HCT116 (cell line): Measurements from ENCODE around the gene DCTN3. TPM values are rescaled to one million over a fixed set of nuclear protein-coding genes. Genes with fewer than 3 reads are reported as not detected.

Experiments
- ATAC-seq: fragments of 200-7000 bp; cut with Tn5 transposase; 2 replicates; pipeline ENCODE4 v1.9.1; 2020; ENCODE audit warnings: mild to moderate bottlenecking, moderate library complexity
- BruUV-seq: library from RNA; stranded (reverse); fragments of 400-500 nt; replicated peaks from 2 replicates; lab custom pipeline; 2021; lab: Mats Ljungman, UMichigan
- CTCF ChIA-PET: fragments of 300-600 bp; sonication (Branson Sonifier 250); formaldehyde crosslinking; loops from one replicate; lab custom pipeline; 2021; ENCODE audit warnings: antibody characterized with exemption; lab: Charles Lee
- POLR2A ChIA-PET: fragments of 300-600, 350-600 bp; sonication (Branson Sonifier 250); formaldehyde crosslinking; loops from one replicate; lab custom pipeline; 2021; ENCODE audit warnings: antibody characterized with exemption; lab: Charles Lee
- RAD21 ChIA-PET, 2 experiments: fragments of 300-600 bp; sonication (Branson Sonifier 250); formaldehyde crosslinking; loops; one replicate each; lab custom pipeline; 2023; ENCODE audit warnings: low total read pairs in 2 of 2; ENCODE audit not compliant: uncharacterized antibody in 2 of 2, unreplicated experiment in 2 of 2, low non-redundant PET in 1 of 2; lab: Charles Lee
- DNase-seq: peaks from one replicate; pipeline ENCODE4 v3.0.0-alpha.2; 2010; ENCODE audit warnings: low read depth, low spot score
- H2AFZ ChIP-seq: fragments of 200-600 bp; shearing (Covaris generic), sonication (generic); 2 replicates; pipeline ENCODE4 v1.6.1; 2017; ENCODE audit warnings: low read depth, mixed run types, mixed read lengths, antibody characterized with exemption, low read length; ENCODE audit not compliant: poor library complexity, severe bottlenecking
- H3K27ac ChIP-seq: 2 replicates; pipeline ENCODE4 v1.5.1; 2012; ENCODE audit warnings: low read depth, low read length
- H3K27me3 ChIP-seq: fragments of 200-600 bp; sonication (generic); 2 replicates; pipeline ENCODE4 v1.6.1; 2016; ENCODE audit warnings: mixed run types, low read length, mixed read lengths; ENCODE audit not compliant: insufficient read depth
- H3K36me3 ChIP-seq, 2 experiments: fragments of 200-500 bp in 1 of 2; fragments of 200-600 bp in 1 of 2; sonication (Bioruptor generic) in 1 of 2; sonication (generic) in 1 of 2; 2 replicates each; pipeline versions ENCODE4 v1.5.1 to v1.6.1; 2014 to 2016; ENCODE audit warnings: low read length in 2 of 2, inconsistent platforms in 1 of 2, mixed read lengths in 1 of 2, mixed run types in 1 of 2; ENCODE audit not compliant: insufficient read depth in 2 of 2, control insufficient read depth in 1 of 2
- H3K4me1 ChIP-seq, 2 experiments: fragments of 200-600 bp in 1 of 2; sonication (generic) in 1 of 2; 2 replicates each; pipeline versions ENCODE4 v1.5.1 to v1.6.1; 2012 to 2017; ENCODE audit warnings: low read length in 2 of 2, inconsistent platforms in 1 of 2, mild to moderate bottlenecking in 1 of 2, mixed read lengths in 1 of 2, mixed run types in 1 of 2, moderate library complexity in 1 of 2; ENCODE audit not compliant: insufficient read depth in 2 of 2, control insufficient read depth in 1 of 2
- H3K4me2 ChIP-seq: fragments of 200-600 bp; sonication (generic); 2 replicates; pipeline ENCODE4 v1.6.1; 2017; ENCODE audit warnings: mixed run types, low read length, mixed read lengths
- H3K4me3 ChIP-seq, 2 experiments: fragments of 200-600 bp in 1 of 2; sonication (generic) in 1 of 2; replicated peaks in 1 of 2; 2 replicates each; pipeline ENCODE4 v1.5.1; 2011 to 2016; ENCODE audit warnings: low read length in 2 of 2, control low read depth in 1 of 2, low read depth in 1 of 2, mild to moderate bottlenecking in 1 of 2, mixed read lengths in 1 of 2, mixed run types in 1 of 2
- H3K79me2 ChIP-seq: fragments of 200-600 bp; sonication (generic); 2 replicates; pipeline ENCODE4 v1.6.1; 2017; ENCODE audit warnings: mild to moderate bottlenecking, mixed run types, low read length, moderate library complexity, mixed read lengths; ENCODE audit not compliant: insufficient read depth
- H3K9ac ChIP-seq: fragments of 200-600 bp; sonication (generic); 2 replicates; pipeline ENCODE4 v1.6.1; 2016; ENCODE audit warnings: low read length, mixed read lengths
- H3K9me2 ChIP-seq: fragments of 200-600 bp; sonication (generic), shearing (Covaris generic); 2 replicates; pipeline ENCODE4 v1.6.1; 2017; ENCODE audit warnings: mixed run types, mild to moderate bottlenecking, moderate library complexity; ENCODE audit not compliant: insufficient read depth
- H3K9me3 ChIP-seq, 2 experiments: fragments of 200-500 bp in 1 of 2; fragments of 200-600 bp in 1 of 2; sonication (Bioruptor generic) in 1 of 2; sonication (generic) in 1 of 2; 2 replicates each; pipeline ENCODE4 v1.6.1; 2014 to 2017; ENCODE audit warnings: low read length in 2 of 2, mixed read lengths in 2 of 2, inconsistent platforms in 1 of 2, low read depth in 1 of 2, mild to moderate bottlenecking in 1 of 2, mixed run types in 1 of 2, moderate library complexity in 1 of 2; ENCODE audit not compliant: control insufficient read depth in 1 of 2, insufficient read depth in 1 of 2
- H4K20me1 ChIP-seq: fragments of 200-600 bp; sonication (generic), shearing (Covaris generic); 2 replicates; pipeline ENCODE4 v1.6.1; 2017; ENCODE audit warnings: mixed run types, mild to moderate bottlenecking, moderate library complexity; ENCODE audit not compliant: insufficient read depth
- CTCF ChIP-seq, 3 experiments: fragments of 200-600 bp in 1 of 3; sonication (generic) in 1 of 3; IDR thresholded peaks in 2 of 3; conservative IDR thresholded peaks in 1 of 3; 2 replicates each; pipeline ENCODE4 v1.5.1; 2012 to 2017; ENCODE audit warnings: low read depth in 2 of 3, low read length in 2 of 3, antibody characterized with exemption in 1 of 3, borderline replicate concordance in 1 of 3, control low read depth in 1 of 3, mild to moderate bottlenecking in 1 of 3, mixed read lengths in 1 of 3, mixed run types in 1 of 3, moderate library complexity in 1 of 3; ENCODE audit not compliant: insufficient read depth in 1 of 3
- RAD21 ChIP-seq: IDR thresholded peaks from 2 replicates; pipeline ENCODE4 v1.6.1; 2012; ENCODE audit warnings: low read depth, mild to moderate bottlenecking
- YY1 ChIP-seq: IDR thresholded peaks from 2 replicates; pipeline ENCODE4 v1.6.1; 2011; ENCODE audit warnings: low read length, low read depth, moderate library complexity, mild to moderate bottlenecking; ENCODE audit not compliant: insufficient replicate concordance; ENCODE audit errors: extremely low read depth
- intact Hi-C: fragments of 100-400 bp; cut with micrococcal nuclease; formaldehyde crosslinking; loops from 2 replicates; pipeline ENCODE4 v1.10.0; 2022
- total RNA-seq: library from RNA; stranded (reverse); gene quantifications from one replicate; pipeline ENCODE4 v1.2.1, GENCODE V29; 2021; ENCODE audit not compliant: unreplicated experiment
- TF ChIP-seq, protein P1 (sequence below): IDR thresholded peaks from 2 replicates; pipeline ENCODE4 v1.6.1; 2012

DCTN3 gene
- total RNA-seq, 1 experiment from 2014 or later = 64.0 TPM

DNA sequence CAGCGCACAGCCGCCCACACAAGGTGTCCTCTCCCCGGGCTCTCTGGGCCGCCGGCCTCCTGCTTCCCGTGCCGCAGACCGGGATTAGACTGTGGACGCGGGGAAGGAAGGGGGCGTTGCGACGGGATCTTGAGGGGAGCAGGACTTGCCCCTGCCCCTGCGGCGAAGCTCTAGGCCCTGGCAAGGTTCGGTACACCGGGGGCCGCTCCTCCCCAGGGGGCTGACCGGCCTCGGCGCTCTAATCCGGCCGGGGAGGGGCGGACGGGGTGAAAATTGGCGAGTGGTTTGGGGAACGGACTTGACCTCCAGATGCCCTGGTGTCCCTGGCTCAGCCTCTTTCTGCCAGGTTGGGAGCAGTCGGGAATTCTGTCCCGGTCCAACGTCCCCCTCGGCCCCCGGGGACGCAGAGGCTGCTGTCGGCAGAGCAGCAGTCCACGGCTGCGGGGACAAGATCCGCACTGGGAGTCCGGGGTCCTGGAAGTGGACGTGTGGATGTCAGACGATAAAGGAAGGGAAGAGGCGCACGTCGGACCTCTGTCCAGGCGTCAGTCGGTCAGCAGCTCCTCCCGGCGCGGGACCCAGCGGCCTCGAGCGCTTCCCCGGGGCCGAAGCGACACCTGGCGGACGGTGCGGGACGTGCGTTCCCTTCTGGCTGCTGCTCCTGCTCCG, 28.9 kb downstream of the DCTN3 start:
- H3K36me3 ChIP-seq = no peaks in the 10 kb centered on the region
- H3K79me2 ChIP-seq = no peaks in the 10 kb centered on the region
- H2AFZ ChIP-seq = peak overlapping the region; percentile 78
- no peaks in the 10 kb centered on the region for H4K20me1 ChIP-seq
- ATAC-seq (peak; percentile 98), DNase-seq (peak; percentile 33)
- H3K27me3 ChIP-seq = peaks cover 7% of the 10 kb centered on the region; the same call in 1 of the 2 replicates
- intact Hi-C loops = loop anchor here (1.0 to 10.0 kb wide), 4 partner anchors 43 to 187 kb away; no protein-coding TSS in a partner anchor
- H3K27ac ChIP-seq = no peak overlapping the region
- no peaks in the 10 kb centered on the region for H3K9me2 ChIP-seq
- ChIA-PET CTCF (interaction anchor here (0.6 to 3.2 kb wide), 22 partner anchors 8 to 259 kb away, joined by 3 to 47 read pairs (median 4); partner anchors contain the start of gene GALT), RAD21 (interaction anchor here (0.7 to 2.3 kb wide), 6 partner anchors 43 to 187 kb away, joined by 3 to 8 read pairs (median 3); no protein-coding TSS in a partner anchor), POLR2A (no interaction called here)
- no TSS peak for BruUV-seq
- no peaks in the 10 kb centered on the region for H3K9me3 ChIP-seq
- peaks cover 0 to 8% of the 10 kb centered on the region in 2 experiments; a peak in 2 of 4 replicates for H3K4me1 ChIP-seq
- H3K9ac ChIP-seq = no peak overlapping the region
- peak; percentile 8 for TF ChIP-seq YY1
- TF ChIP-seq CTCF (IDR thresholded peaks at IDR 0.05 in 2 of 3, conservative IDR thresholded peaks at IDR 0.05 in 1 of 3; ENCODE audit: borderline replicate concordance in 1 of 3, insufficient read depth in 1 of 3, low read depth in 2 of 3, low read length in 2 of 3) = peak; percentile 81 to 92 (median 90)
- TF ChIP-seq, protein P1, sequence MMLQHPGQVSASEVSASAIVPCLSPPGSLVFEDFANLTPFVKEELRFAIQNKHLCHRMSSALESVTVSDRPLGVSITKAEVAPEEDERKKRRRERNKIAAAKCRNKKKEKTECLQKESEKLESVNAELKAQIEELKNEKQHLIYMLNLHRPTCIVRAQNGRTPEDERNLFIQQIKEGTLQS = no peak
- peak; percentile 93 for TF ChIP-seq RAD21
- H3K4me3 ChIP-seq = no peak overlapping the region
- H3K4me2 ChIP-seq = peak overlapping the region; percentile 30
